Liver (tissue), 9 donors: ENCODE results near the gene TDRD9. TPM values are rescaled to one million over a fixed set of nuclear protein-coding genes. Genes with fewer than 3 reads are reported as not detected.

Source experiments
- DNase-seq: peaks from one replicate; pipeline ENCODE4 v3.0.0-alpha.2; 2017; ENCODE audit warnings: low spot score
- H3K27ac ChIP-seq, 2 donors: one replicate each; pipeline ENCODE4 v1.7.0; 2013; ENCODE audit warnings: inconsistent platforms in 2 of 2, low read length in 2 of 2, control low read depth in 1 of 2, low read depth in 1 of 2, mild to moderate bottlenecking in 1 of 2
- H3K27me3 ChIP-seq, 4 donors: one replicate each; pipeline versions ENCODE4 v1.6.1 to v1.7.0; 2013; ENCODE audit warnings: low read length in 3 of 4, inconsistent platforms in 1 of 4, mild to moderate bottlenecking in 1 of 4, moderate library complexity in 1 of 4; ENCODE audit not compliant: control insufficient read depth in 4 of 4, insufficient read depth in 4 of 4
- H3K36me3 ChIP-seq, 4 donors: one replicate each; pipeline versions ENCODE4 v1.6.1 to v1.7.0; 2013; ENCODE audit warnings: low read length in 3 of 4, mild to moderate bottlenecking in 3 of 4, low read depth in 1 of 4, moderate library complexity in 1 of 4; ENCODE audit not compliant: control insufficient read depth in 4 of 4, insufficient read depth in 3 of 4
- H3K4me1 ChIP-seq, 4 donors: one replicate each; pipeline versions ENCODE4 v1.6.1 to v1.7.0; 2013; ENCODE audit warnings: low read length in 3 of 4, mild to moderate bottlenecking in 3 of 4, moderate library complexity in 1 of 4; ENCODE audit not compliant: control insufficient read depth in 4 of 4, insufficient read depth in 4 of 4
- H3K4me3 ChIP-seq, 3 donors: one replicate each; pipeline versions ENCODE4 v1.6.1 to v1.7.0; 2013; ENCODE audit warnings: low read length in 3 of 3, control low read depth in 1 of 3, low read depth in 1 of 3, mild to moderate bottlenecking in 1 of 3
- H3K9ac ChIP-seq, 2 donors: one replicate each; pipeline ENCODE4 v1.7.0; 2013; ENCODE audit warnings: low read length in 2 of 2, mild to moderate bottlenecking in 2 of 2, moderate library complexity in 2 of 2, control low read depth in 1 of 2, low read depth in 1 of 2
- H3K9me3 ChIP-seq, 4 donors: one replicate each; pipeline versions ENCODE4 v1.6.1 to v1.7.0; 2013; ENCODE audit warnings: low read length in 3 of 4; ENCODE audit not compliant: control insufficient read depth in 4 of 4
- EGR1 ChIP-seq, 2 donors: IDR thresholded peaks; 2 replicates each; pipeline ENCODE4 v1.6.1; 2016 to 2018; ENCODE audit warnings: antibody characterized with exemption in 2 of 2, low read depth in 2 of 2
- FOXA1 ChIP-seq: IDR thresholded peaks from 2 replicates; pipeline ENCODE4 v1.6.1; 2016; ENCODE audit warnings: antibody characterized with exemption
- GABPA ChIP-seq, 2 donors: IDR thresholded peaks in 1 of 2; conservative IDR thresholded peaks in 1 of 2; 2 replicates each; pipeline ENCODE4 v1.6.1; 2016; ENCODE audit warnings: antibody characterized with exemption in 2 of 2, mild to moderate bottlenecking in 1 of 2, moderate library complexity in 1 of 2
- HNF4A ChIP-seq, 2 donors: conservative IDR thresholded peaks; 2 replicates each; pipeline ENCODE4 v1.6.1; 2016; ENCODE audit warnings: antibody characterized with exemption in 2 of 2, mild to moderate bottlenecking in 2 of 2
- HNF4G ChIP-seq: IDR thresholded peaks from 2 replicates; pipeline ENCODE4 v1.6.1; 2016; ENCODE audit warnings: antibody characterized with exemption
- JUND ChIP-seq, 2 donors: IDR thresholded peaks; 2 replicates each; pipeline ENCODE4 v1.6.1; 2016; ENCODE audit warnings: antibody characterized with exemption in 2 of 2
- RAD21 ChIP-seq, 2 donors: IDR thresholded peaks; 2 replicates each; pipeline ENCODE4 v1.6.1; 2016; ENCODE audit warnings: antibody characterized with exemption in 2 of 2, mild to moderate bottlenecking in 2 of 2
- RXRA ChIP-seq, 2 donors: IDR thresholded peaks; 2 replicates each; pipeline ENCODE4 v1.6.1; 2017 to 2018; ENCODE audit warnings: antibody characterized with exemption in 2 of 2, mild to moderate bottlenecking in 1 of 2
- SP1 ChIP-seq: IDR thresholded peaks from 2 replicates; pipeline ENCODE4 v1.6.1; 2018; ENCODE audit warnings: antibody characterized with exemption, mild to moderate bottlenecking
- TAF1 ChIP-seq: conservative IDR thresholded peaks from 2 replicates; pipeline ENCODE4 v1.6.1; 2016; ENCODE audit warnings: antibody characterized with exemption, mild to moderate bottlenecking
- YY1 ChIP-seq: IDR thresholded peaks from 2 replicates; pipeline ENCODE4 v1.6.1; 2016; ENCODE audit warnings: antibody characterized with exemption, mild to moderate bottlenecking
- WGBS: extraction: QIAGEN DNeasy Blood & Tissue Kit; methylation state at CpG from one replicate; pipeline ENCODE4 v1.1.7; 2013; 5-methylcytosine and 5-hydroxymethylcytosine counted together
- polyA plus RNA-seq, 2 donors: library from polyadenylated mRNA; stranded (reverse) in 1 of 2; unstranded in 1 of 2; fragments of 200-250 nt in 1 of 2; fragments of >200 nt in 1 of 2; fragmentation: Nextera tagmentation in 1 of 2; extraction: Ambion mirVana in 1 of 2; gene quantifications; one replicate each; pipeline versions ENCODE4 v1.2.1 to v1.2.3, GENCODE V29; 2013 to 2015
- total RNA-seq, 2 donors: library from RNA; depleted of rRNA; stranded (reverse); fragments of >200 nt; gene quantifications; one replicate each; pipeline ENCODE4 v1.2.3, GENCODE V29; 2014
- TF ChIP-seq, protein P1 (sequence below): IDR thresholded peaks from 2 replicates; pipeline ENCODE4 v1.6.1; 2016; ENCODE audit warnings: antibody characterized with exemption, mild to moderate bottlenecking
- TF ChIP-seq, protein P2 (sequence below): IDR thresholded peaks from 2 replicates; pipeline ENCODE4 v1.6.1; 2016; ENCODE audit warnings: antibody characterized with exemption
- TF ChIP-seq, protein P3 (sequence below): IDR thresholded peaks from 2 replicates; pipeline ENCODE4 v1.6.1; 2016; ENCODE audit warnings: antibody characterized with exemption
- TF ChIP-seq, protein P4 (sequence below): IDR thresholded peaks from 2 replicates; pipeline ENCODE4 v1.6.1; 2016; ENCODE audit warnings: antibody characterized with exemption
- TF ChIP-seq, protein P5 (sequence below): fragments of 150-350 bp; IDR thresholded peaks from 2 replicates; pipeline ENCODE4 v1.5.1; 2017; ENCODE audit warnings: improper control_type of control experiment, low read depth, low read length; ENCODE audit not compliant: missing input control
- donor health status: healthy.
- donor health status: healthy.
- donor health status: healthy.
- donor health status: healthy.
- donor health status: healthy.

TDRD9 gene
- total and polyA plus RNA-seq, 4 donors = 0.12 to 1.0 (median 0.46) TPM

DNA sequence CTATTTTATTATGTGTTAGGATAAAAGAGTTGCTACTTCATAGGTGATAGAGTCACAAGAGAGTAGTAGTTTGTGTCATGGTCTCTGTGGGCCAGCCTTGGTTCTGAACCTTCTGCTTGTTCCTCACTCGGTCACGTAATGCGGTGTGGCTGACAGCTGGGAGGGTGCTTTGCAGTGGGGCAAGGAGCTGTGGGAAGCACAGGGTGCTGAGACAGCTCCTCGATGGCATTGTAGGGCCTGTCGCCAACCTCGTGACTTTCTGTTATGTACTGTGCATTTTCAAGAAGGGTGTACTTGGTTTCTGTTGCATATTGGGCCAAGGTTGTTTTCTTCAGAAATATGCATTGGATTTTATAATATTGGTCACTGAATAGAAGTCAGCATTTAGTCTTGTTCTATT, 75.4 kb downstream of the TDRD9 start:
- DNase-seq = no peak
- Histone ChIP-seq H3K9me3 (no peaks in the 10 kb centered on the region), H3K4me3 (no peak overlapping the region), H3K4me1 (no peaks in the 10 kb centered on the region), H3K27me3 (no peaks in the 10 kb centered on the region), H3K9ac (no peak overlapping the region), H3K27ac (no peak overlapping the region), H3K36me3 (no peaks in the 10 kb centered on the region)
- 97% methylated on average over 6 of the region's 6 CpGs for WGBS
- no peak for TF ChIP-seq HNF4A (conservative IDR thresholded peaks at IDR 0.05)
- TF ChIP-seq EGR1 (IDR thresholded peaks at IDR 0.05; ENCODE audit: low read depth in 2 of 2) = no peak
- TF ChIP-seq, protein P1, sequence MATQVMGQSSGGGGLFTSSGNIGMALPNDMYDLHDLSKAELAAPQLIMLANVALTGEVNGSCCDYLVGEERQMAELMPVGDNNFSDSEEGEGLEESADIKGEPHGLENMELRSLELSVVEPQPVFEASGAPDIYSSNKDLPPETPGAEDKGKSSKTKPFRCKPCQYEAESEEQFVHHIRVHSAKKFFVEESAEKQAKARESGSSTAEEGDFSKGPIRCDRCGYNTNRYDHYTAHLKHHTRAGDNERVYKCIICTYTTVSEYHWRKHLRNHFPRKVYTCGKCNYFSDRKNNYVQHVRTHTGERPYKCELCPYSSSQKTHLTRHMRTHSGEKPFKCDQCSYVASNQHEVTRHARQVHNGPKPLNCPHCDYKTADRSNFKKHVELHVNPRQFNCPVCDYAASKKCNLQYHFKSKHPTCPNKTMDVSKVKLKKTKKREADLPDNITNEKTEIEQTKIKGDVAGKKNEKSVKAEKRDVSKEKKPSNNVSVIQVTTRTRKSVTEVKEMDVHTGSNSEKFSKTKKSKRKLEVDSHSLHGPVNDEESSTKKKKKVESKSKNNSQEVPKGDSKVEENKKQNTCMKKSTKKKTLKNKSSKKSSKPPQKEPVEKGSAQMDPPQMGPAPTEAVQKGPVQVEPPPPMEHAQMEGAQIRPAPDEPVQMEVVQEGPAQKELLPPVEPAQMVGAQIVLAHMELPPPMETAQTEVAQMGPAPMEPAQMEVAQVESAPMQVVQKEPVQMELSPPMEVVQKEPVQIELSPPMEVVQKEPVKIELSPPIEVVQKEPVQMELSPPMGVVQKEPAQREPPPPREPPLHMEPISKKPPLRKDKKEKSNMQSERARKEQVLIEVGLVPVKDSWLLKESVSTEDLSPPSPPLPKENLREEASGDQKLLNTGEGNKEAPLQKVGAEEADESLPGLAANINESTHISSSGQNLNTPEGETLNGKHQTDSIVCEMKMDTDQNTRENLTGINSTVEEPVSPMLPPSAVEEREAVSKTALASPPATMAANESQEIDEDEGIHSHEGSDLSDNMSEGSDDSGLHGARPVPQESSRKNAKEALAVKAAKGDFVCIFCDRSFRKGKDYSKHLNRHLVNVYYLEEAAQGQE = no peak
- TF ChIP-seq HNF4G = no peak
- no peak for TF ChIP-seq YY1
- TF ChIP-seq, protein P2, sequence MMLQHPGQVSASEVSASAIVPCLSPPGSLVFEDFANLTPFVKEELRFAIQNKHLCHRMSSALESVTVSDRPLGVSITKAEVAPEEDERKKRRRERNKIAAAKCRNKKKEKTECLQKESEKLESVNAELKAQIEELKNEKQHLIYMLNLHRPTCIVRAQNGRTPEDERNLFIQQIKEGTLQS = no peak
- no peak for TF ChIP-seq SP1
- no peak for TF ChIP-seq FOXA1
- no peak for TF ChIP-seq GABPA (IDR thresholded peaks at IDR 0.05 in 1 of 2, conservative IDR thresholded peaks at IDR 0.05 in 1 of 2)

DNA sequence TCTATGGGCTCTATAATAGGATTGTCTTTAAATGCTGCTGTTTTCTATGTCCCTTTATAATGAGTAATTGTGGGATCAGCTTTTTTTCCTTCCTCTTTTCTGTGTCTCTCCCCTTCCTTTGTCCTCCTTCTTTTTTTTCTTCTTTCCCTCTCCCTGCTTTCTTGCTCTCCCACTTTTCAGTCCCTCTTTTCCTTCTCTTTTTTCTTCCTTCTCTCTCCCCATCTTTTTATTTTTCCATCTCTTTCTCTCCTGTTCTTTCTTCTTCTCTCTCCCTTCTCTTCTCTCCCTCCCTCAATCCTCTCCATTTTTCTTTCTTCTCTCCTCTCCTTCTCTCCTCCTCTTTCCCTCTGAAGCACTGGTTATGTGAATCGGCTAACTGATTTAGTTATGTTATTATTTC, 76.6 kb downstream of the TDRD9 start:
- Histone ChIP-seq H3K4me1 (no peaks in the 10 kb centered on the region), H3K27ac (no peak overlapping the region), H3K4me3 (no peak overlapping the region), H3K27me3 (no peaks in the 10 kb centered on the region), H3K9ac (no peak overlapping the region), H3K36me3 (no peaks in the 10 kb centered on the region), H3K9me3 (no peaks in the 10 kb centered on the region)
- 87% methylated on average over 1 of the region's 1 CpG for WGBS
- DNase-seq = no peak
- no peak for TF ChIP-seq YY1
- TF ChIP-seq JUND (IDR thresholded peaks at IDR 0.05) = no peak
- TF ChIP-seq, protein P3, sequence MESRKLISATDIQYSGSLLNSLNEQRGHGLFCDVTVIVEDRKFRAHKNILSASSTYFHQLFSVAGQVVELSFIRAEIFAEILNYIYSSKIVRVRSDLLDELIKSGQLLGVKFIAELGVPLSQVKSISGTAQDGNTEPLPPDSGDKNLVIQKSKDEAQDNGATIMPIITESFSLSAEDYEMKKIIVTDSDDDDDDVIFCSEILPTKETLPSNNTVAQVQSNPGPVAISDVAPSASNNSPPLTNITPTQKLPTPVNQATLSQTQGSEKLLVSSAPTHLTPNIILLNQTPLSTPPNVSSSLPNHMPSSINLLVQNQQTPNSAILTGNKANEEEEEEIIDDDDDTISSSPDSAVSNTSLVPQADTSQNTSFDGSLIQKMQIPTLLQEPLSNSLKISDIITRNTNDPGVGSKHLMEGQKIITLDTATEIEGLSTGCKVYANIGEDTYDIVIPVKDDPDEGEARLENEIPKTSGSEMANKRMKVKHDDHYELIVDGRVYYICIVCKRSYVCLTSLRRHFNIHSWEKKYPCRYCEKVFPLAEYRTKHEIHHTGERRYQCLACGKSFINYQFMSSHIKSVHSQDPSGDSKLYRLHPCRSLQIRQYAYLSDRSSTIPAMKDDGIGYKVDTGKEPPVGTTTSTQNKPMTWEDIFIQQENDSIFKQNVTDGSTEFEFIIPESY = no peak
- no peak for TF ChIP-seq RXRA (IDR thresholded peaks at IDR 0.05)
- no peak for TF ChIP-seq SP1
- TF ChIP-seq HNF4G = no peak
- no peak for TF ChIP-seq HNF4A (conservative IDR thresholded peaks at IDR 0.05)
- no peak for TF ChIP-seq EGR1 (IDR thresholded peaks at IDR 0.05; ENCODE audit: low read depth in 2 of 2)
- TF ChIP-seq, protein P2 = no peak
- TF ChIP-seq RAD21 (IDR thresholded peaks at IDR 0.05) = no peak
- TF ChIP-seq TAF1 = no peak
- TF ChIP-seq, protein P1 = no peak
- no peak for TF ChIP-seq FOXA1
- TF ChIP-seq, protein P4, sequence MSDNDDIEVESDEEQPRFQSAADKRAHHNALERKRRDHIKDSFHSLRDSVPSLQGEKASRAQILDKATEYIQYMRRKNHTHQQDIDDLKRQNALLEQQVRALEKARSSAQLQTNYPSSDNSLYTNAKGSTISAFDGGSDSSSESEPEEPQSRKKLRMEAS = no peak
- no peak for TF ChIP-seq GABPA (IDR thresholded peaks at IDR 0.05 in 1 of 2, conservative IDR thresholded peaks at IDR 0.05 in 1 of 2)
- TF ChIP-seq, protein P5, sequence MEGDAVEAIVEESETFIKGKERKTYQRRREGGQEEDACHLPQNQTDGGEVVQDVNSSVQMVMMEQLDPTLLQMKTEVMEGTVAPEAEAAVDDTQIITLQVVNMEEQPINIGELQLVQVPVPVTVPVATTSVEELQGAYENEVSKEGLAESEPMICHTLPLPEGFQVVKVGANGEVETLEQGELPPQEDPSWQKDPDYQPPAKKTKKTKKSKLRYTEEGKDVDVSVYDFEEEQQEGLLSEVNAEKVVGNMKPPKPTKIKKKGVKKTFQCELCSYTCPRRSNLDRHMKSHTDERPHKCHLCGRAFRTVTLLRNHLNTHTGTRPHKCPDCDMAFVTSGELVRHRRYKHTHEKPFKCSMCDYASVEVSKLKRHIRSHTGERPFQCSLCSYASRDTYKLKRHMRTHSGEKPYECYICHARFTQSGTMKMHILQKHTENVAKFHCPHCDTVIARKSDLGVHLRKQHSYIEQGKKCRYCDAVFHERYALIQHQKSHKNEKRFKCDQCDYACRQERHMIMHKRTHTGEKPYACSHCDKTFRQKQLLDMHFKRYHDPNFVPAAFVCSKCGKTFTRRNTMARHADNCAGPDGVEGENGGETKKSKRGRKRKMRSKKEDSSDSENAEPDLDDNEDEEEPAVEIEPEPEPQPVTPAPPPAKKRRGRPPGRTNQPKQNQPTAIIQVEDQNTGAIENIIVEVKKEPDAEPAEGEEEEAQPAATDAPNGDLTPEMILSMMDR = no peak
